ENCODE measurements around the gene SOX6.
"Not testable (repeated sequence)": the region's sequence is repeated elsewhere in the genome, so short reads cannot be mapped to it uniquely, and the experiment has no call there.

The SOX6 gene

GRCh38 chr11:15945726-15946125 is 410.6 kb downstream of the SOX6 start:
- DNase-seq = no peak

- DNase-seq = no peak
Observed at GRCh38 chr11:15944460-15944859, 411.9 kb downstream of the SOX6 start.

- DNase-seq = no peak
Observed at GRCh38 chr11:15943418-15944197, 412.7 kb downstream of the SOX6 start.

- no peak for DNase-seq
Observed at GRCh38 chr11:15942936-15943335, 413.4 kb downstream of the SOX6 start.

- DNase-seq = no peak
Observed at GRCh38 chr11:15942126-15942525, 414.2 kb downstream of the SOX6 start.

DNA sequence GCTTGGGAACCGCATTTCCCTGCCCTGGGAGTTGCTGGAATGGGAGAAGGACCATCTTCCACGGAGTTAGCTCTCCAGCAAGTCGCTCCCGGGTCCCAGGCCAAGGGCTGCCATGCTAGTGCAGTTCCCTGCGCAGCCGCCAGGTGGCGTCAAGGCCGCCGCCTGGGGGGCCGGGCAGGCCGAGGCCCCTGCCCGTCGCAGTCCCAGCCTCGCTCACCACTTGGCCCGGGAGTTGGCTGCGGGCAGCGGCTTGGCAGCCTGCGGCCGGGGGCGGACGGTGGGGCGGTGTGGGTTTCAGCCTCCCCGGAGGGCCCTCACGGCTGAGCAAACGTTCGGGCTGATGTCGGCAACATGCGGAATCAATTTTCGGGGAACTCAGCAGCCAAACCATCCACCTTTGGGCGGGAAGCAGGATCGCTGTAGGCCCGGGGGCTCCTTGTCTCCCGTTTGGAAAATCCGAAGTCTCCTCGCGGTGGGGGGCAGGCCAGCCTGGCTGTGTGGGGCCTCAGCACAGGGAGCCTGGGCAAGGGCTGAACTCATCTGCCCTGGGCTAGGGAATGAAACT is 415.1 kb downstream of the SOX6 start:
- DNase-seq = peak in 1 of 5 experiments; percentile 6

- DNase-seq = no peak
Observed at GRCh38 chr11:15940462-15941205, 415.7 kb downstream of the SOX6 start.

DNA sequence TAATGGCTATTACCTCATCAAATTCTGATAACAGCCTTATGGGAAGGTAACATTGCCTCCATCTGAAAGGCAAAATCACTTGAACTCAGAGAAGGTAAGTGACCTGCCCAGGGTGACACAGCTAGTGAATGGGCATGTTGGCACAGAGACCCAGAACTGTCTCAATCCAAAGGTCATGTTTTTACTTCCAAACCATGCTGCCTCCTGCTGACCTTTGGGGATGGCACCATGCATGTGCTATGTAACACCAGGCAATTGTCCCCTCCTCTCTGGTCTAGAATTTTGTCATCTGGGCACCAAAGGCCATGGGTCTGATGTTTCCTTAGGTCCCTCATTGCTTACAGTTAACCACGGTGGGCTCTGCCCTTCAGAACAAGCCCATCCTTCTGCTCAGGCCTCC is 417.4 kb downstream of the SOX6 start:
- no peak for DNase-seq

GRCh38 chr11:15938121-15938611 is 418.2 kb downstream of the SOX6 start:
- no peak for DNase-seq

DNA sequence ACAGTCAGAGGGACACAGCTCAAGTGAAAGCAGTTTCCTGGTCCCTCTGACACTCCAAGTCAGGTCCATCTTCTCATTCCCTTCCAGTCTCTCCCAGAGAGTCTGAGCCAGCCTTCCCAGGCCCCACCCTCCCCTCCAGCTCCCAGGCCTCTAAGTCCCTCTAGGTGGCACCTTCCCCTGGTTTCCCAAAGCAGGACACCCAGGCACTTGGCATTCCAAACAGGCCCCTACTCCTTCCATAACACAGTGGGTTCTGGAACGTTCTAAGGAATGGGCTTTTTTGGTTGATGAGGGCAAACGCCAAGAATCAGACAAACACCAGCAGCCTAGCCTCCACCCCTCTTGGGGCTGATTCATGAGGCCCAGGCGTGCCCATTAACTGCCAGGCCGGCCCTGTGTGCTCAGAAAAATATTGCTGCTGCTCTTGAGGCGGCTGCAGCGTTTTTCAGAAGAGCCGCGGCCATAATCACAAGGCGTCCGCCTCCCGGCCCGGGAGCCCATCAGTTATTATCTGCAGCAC is 418.7 kb downstream of the SOX6 start:
- DNase-seq = no peak

GRCh38 chr11:15936011-15936410 is 420.3 kb downstream of the SOX6 start:
- no peak for DNase-seq

- DNase-seq = no peak
Observed at GRCh38 chr11:15935373-15935772, 421.0 kb downstream of the SOX6 start.

GRCh38 chr11:15933886-15934625 is 422.3 kb downstream of the SOX6 start:
- DNase-seq = no peak

DNA sequence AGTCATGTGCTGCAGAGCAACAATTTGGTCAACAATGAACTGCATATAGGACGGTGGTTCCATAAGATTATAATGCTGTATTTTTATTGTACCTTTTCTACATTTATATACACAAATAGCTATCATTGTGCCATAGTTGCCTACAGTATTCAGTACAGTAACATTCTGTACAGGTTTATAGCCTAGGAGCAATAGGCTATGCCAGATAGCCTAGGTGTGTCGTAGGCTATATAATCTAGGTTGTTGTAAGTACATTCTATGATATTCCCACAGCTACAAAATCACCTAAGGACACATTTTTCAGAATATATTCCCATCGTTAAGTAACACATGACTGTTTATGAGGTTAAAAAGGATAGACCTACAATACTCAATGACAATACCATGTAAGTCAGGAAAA is 423.9 kb downstream of the SOX6 start:
- no peak for DNase-seq

DNA sequence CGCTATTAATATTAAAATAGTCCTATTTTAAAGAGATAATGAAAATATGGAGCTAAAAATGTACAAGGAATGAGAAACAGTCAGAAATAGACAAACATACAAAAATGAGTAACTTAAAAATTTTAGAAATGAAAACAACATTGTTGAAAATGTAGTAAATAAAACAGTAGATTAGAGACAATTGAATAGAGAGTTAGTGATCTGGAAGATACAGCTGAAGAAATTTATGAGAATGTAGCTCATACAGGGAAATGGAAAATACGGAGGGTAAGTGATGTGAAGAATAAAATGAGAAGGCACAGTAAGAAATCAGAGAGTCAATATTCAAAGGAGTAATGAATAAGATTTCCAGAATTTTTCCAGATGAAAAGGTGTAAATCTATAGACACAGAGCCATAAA is 424.8 kb downstream of the SOX6 start:
- DNase-seq = no peak

DNA sequence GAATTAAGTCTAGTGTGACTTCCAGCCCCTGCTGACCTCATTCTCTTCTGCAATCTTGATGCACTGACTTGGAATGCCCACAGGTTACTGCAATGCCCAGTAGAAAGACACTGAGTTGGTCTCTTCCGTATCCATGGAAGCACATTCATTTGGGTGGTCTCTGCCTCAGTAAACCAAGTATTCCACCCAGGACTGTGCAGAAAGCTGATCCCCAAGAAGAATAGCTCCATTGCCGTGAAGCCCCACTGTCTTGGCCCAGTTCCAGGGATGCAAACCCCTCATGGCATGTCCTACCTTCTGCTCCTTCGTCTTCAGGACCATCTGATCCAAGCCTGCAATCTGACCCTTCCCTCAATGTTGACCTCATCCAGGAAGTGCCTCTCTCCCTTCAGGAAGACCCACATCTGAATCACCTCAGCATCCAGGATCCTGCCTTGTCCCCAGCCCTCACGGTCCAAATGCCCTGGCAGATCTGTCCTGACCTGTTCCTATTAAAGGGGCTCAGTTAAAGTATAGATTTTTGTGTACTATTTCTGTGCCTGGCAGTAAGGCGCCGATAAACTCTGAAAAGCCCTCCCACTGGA is 425.8 kb downstream of the SOX6 start:
- no peak for DNase-seq

- no peak for DNase-seq
Observed at GRCh38 chr11:15929371-15929901, 426.9 kb downstream of the SOX6 start.

DNA sequence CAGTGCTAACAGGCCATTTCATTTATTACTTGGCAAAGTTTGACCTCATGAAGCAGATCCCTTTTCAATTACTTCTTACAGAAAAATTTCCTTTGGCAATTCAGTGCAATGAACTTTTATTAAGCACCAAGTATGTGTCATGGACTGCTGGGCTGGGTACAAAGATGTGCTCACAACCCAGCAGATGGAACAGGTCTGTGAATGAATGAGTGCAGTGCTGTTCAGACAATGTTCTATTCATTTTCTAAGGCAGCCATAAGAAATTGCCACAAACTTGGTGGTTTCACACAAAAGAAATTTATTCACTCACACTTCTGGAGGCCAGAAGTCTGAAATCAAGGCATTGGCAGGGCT is 428.5 kb downstream of the SOX6 start:
- DNase-seq = no peak

DNA sequence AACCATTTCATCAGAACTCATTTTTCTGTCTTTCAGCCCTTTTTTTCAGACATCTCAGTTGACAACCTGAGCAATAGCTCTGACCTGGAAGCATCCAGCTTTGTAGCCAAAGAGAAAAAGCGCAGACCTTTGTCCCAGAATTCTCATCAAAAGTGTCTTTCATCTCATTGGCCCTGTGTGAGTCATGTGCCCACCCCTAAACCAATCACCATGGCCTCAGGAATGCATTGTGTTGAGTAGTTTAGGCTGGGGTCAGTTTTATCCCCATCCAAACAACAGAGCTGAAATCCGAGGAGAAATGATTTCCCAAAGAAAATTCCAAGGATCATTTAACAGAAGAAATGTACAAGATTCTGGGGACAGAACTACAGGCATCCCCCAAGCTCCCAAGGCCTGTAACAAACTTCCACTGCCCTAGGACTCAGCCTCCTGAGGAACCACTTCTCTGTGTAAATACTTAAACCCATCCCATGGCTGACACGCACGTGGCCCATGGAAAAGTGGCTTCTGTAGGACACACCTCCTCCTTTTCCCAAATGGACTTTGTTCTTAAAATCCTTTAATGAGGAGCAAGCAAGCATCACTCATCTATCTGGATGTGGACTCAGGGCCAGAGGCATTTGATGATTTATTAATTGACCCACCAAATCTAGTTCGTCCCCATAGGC is 429.0 kb downstream of the SOX6 start:
- no peak for DNase-seq

GRCh38 chr11:15926071-15926470 is 430.3 kb downstream of the SOX6 start:
- DNase-seq = no peak

DNA sequence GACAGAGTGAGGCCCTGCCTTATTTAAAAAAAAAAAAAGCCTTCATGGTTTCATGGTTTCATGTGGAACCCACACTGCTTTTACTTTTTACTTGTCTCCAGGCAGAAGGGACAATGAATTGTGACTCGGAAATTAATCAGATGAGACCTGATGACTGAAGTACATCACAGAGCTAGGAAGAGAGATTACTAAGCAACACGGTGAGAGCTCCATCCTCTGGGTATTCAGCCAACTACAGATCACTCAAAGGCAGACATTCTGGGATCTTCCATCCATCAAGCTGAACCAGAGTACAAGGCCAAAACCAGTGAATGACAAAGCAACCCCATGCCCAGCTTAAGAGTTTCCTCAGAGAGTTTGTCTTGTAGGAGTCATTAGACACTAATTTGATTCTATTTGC is 433.2 kb downstream of the SOX6 start:
- DNase-seq = peak in 1 of 5 experiments; percentile 3

GRCh38 chr11:15922745-15923144 is 433.6 kb downstream of the SOX6 start:
- not testable (repeated sequence) for DNase-seq
